IPS-18c (cell line): ENCODE measurements around the gene YRDC.

Experiments used
- H3K4me3 ChIP-seq: 2 replicates; pipeline ENCODE4 v1.7.0; 2013; ENCODE audit warnings: low read depth, mild to moderate bottlenecking, low read length, moderate library complexity; ENCODE audit not compliant: insufficient read depth
- H3K9me3 ChIP-seq: one replicate; pipeline ENCODE4 v1.6.1; 2013; ENCODE audit warnings: mild to moderate bottlenecking, low read length, moderate library complexity; ENCODE audit not compliant: control insufficient read depth, insufficient read depth

The YRDC gene, protein sequence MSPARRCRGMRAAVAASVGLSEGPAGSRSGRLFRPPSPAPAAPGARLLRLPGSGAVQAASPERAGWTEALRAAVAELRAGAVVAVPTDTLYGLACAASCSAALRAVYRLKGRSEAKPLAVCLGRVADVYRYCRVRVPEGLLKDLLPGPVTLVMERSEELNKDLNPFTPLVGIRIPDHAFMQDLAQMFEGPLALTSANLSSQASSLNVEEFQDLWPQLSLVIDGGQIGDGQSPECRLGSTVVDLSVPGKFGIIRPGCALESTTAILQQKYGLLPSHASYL

DNA sequence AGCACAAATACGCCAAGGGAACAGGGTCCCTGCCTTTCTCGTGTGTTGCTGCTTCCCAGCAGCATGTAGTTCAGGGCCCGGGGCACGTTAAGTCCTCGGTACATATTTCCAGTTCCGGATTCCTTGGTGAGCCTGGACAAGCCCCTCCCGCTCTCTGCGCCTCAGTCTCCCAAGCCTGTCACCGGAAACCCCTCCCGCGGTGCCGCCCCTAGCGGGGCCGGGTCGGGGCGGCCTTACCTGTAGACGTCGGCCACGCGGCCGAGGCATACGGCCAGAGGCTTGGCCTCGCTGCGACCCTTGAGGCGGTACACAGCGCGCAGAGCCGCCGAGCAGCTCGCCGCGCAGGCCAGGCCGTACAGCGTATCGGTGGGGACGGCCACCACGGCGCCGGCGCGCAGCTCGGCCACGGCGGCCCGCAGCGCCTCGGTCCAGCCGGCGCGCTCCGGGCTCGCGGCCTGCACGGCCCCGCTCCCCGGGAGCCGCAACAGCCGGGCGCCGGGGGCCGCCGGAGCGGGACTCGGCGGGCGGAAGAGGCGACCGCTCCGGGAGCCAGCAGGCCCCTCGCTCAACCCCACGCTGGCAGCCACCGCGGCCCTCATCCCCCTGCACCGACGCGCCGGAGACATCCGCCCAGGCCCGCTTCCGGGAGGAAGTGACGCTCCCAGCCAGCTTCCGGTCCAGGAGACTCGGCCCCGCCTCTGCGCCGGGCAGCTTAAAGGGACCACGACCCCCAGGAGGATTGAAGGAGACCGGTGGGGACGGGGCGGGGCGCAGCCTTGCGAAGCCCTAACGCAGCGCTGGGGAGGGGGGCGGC, at the start of gene YRDC, which contains the start of gene C1orf122:
Gene YRDC, minus strand, starts transcription at position 654 of the 814 bp plus-strand sequence. Its CDS starts 28 bp downstream, at position 626.
Gene C1orf122, plus strand, starts transcription at position 236 of the 814 bp plus-strand sequence. CDS start 615 bp downstream, outside the sequence.
- Histone ChIP-seq H3K9me3 (no peaks in the 10 kb centered on the region), H3K4me3 (peak within 1 kb of the TSS; percentile 65)

DNA sequence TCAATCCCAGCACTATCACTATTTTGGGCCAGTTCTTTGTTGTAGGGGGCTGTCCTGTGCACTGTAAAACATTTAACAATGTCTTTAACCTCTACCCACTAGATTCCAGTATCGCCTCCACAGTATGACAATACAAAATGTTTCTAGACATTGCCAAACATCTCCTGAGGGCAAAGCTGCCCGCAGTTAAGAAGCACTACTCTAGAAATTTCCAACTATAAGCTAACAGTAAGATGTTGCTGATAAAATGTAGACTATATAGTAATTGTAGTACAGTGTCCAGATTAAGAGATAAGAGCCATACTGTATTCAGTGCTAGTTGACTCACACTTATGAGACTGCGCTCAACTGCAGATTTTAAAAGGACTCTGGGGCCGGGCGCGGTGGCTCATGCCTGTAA, 46.4 kb upstream of the YRDC start:
- Histone ChIP-seq H3K9me3 (no peaks in the 10 kb centered on the region), H3K4me3 (no peak overlapping the region)

DNA sequence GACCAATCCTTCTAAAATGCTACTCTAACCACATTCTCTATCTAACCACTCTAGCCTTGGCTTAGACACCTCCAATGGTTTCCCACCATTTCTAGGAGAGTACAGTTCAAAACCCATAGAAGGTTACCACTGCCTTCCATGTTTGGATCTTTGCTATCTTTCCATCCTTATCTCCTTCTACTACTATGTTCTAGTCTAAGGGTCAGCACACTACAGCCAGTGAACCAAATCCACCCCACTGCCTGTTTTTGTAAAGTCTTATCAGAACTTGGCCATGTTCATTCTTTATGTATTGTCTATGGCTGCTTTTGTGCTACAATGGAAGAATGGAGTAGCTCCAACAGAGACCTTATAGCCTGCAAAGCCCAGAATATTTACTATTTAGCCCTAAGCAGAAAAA, 45.1 kb upstream of the YRDC start:
- Histone ChIP-seq H3K9me3 (no peaks in the 10 kb centered on the region), H3K4me3 (no peak overlapping the region)

- Histone ChIP-seq H3K9me3 (no peaks in the 10 kb centered on the region), H3K4me3 (no peak overlapping the region)
Observed at GRCh38 chr1:37851782-37852210, 43.8 kb upstream of the YRDC start.

- Histone ChIP-seq H3K4me3 (no peak overlapping the region), H3K9me3 (no peaks in the 10 kb centered on the region)
Observed at GRCh38 chr1:37851262-37851661, 43.3 kb upstream of the YRDC start.

GRCh38 chr1:37850352-37850955, 42.4 kb upstream of the YRDC start:
- H3K4me3 ChIP-seq = no peak overlapping the region
- no peaks in the 10 kb centered on the region for H3K9me3 ChIP-seq

- no peak overlapping the region for H3K4me3 ChIP-seq
- H3K9me3 ChIP-seq = no peaks in the 10 kb centered on the region
Observed at GRCh38 chr1:37849480-37849879, 41.5 kb upstream of the YRDC start.

DNA sequence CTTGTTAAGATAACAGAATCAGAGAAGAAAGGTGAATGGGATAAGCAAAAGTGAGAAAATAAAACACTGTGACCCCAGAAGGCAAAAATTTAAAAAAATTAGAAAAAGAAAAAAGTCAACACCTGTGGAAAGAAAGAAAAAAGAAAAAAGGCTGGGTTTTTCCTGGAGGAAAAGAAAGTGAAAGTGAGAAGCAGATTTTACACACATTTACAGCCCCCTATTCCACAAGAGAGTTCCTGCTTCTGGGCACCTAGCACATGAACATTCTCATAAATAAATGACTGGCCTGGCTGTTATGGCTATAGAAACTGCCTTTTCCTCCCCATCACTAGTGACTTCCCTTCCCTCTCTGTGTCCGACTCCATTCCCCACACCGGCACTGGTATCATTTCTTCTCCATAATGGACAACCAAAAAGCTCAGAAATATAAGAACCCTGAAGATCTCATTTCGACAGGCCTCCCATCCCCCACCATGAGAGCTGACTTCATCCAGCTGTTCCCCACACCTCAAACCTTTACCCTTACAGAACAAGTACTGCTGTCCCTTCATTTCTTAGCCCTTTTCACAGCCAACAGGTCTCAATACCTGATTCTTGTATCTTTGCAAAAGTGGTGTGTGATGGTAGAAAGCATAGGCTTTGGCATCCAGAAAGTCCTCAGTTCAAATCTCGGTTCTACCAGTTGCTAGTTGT, 38.8 kb upstream of the YRDC start:
- H3K4me3 ChIP-seq = no peak overlapping the region
- peaks cover 2% of the 10 kb centered on the region for H3K9me3 ChIP-seq

- H3K4me3 ChIP-seq = no peak overlapping the region
- H3K9me3 ChIP-seq = peaks cover 2% of the 10 kb centered on the region
Observed at GRCh38 chr1:37845786-37846185, 37.8 kb upstream of the YRDC start.

- Histone ChIP-seq H3K9me3 (peaks cover 2% of the 10 kb centered on the region), H3K4me3 (no peak overlapping the region)
Observed at GRCh38 chr1:37845049-37845646, 37.1 kb upstream of the YRDC start.

GRCh38 chr1:37844536-37844935, 36.5 kb upstream of the YRDC start:
- H3K4me3 ChIP-seq = no peak overlapping the region

GRCh38 chr1:37841652-37842051, 33.6 kb upstream of the YRDC start:
- Histone ChIP-seq H3K9me3 (peaks cover 2% of the 10 kb centered on the region), H3K4me3 (no peak overlapping the region)

More at GRCh38 chr1:37844536-37844935, 36.5 kb upstream of the YRDC start:
- peaks cover 2% of the 10 kb centered on the region for H3K9me3 ChIP-seq

GRCh38 chr1:37840711-37841110, 32.7 kb upstream of the YRDC start:
- Histone ChIP-seq H3K9me3 (peaks cover 2% of the 10 kb centered on the region), H3K4me3 (no peak overlapping the region)

- Histone ChIP-seq H3K4me3 (no peak overlapping the region), H3K9me3 (peaks cover 2% of the 10 kb centered on the region)
Observed at GRCh38 chr1:37839676-37840075, 31.7 kb upstream of the YRDC start.

- H3K9me3 ChIP-seq = no peaks in the 10 kb centered on the region
- no peak overlapping the region for H3K4me3 ChIP-seq
Observed at GRCh38 chr1:37836788-37837187, 28.8 kb upstream of the YRDC start.

DNA sequence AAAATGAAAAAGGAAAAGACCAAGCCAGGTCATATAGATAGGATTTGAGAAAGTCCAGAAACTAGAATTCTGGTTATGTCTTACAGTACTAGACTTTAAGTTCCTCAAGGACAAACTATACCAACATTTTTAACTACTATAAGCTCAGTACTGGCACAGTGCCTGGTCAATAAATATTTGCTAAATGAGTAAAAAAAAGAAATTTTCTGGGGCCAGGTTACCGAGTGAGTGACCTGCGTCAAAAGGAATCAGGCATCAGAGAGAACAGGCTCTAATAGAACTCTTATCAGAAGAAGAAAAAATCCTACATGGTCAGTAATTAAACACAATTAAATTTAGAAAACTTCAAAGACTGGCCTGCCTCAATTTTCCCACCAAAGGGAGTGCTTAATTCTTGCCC, 23.8 kb upstream of the YRDC start:
- no peaks in the 10 kb centered on the region for H3K9me3 ChIP-seq

DNA sequence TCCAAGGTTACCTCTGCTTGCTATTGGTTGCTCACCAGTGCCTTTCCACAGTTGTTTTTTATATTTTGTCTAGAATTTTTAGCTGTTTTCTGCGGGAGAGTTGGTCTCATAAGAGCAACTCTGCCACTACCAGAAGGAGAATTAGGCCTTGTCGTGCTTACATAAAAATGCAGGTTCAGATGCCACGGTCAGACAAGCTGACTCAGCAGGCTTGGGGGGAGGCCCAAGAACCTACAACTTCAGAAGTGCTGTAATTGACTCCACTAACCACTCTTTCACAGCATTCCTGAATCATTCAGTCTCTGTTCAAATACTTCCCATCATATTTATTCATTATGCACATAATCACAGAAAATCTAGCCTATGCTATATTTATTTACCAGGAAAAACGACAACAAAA, 23.1 kb upstream of the YRDC start:
- no peaks in the 10 kb centered on the region for H3K9me3 ChIP-seq
- H3K4me3 ChIP-seq = no peak overlapping the region

More for the DNA sequence above, 23.8 kb upstream of the YRDC start:
- H3K4me3 ChIP-seq = no peak overlapping the region
